ENCODE data around the gene RPA1. TPM values are rescaled to one million over a fixed set of nuclear protein-coding genes. Genes with fewer than 3 reads are reported as not detected.
A peak's percentile ranks its signal among the peaks of the same experiment; 100 is the strongest.

The RPA1 gene
- total and polyA plus RNA-seq, 9 of the 15 experiments (the other 6 are each of a cell fraction or from before 2014, with no cell fraction given) = 25.2 to 125 (median 47.4) TPM

GRCh38 chr17:1829592-1830257 lies at the start of gene RPA1, which contains the start of gene SMYD4 (continued):
- TF ChIP-seq, protein P1, sequence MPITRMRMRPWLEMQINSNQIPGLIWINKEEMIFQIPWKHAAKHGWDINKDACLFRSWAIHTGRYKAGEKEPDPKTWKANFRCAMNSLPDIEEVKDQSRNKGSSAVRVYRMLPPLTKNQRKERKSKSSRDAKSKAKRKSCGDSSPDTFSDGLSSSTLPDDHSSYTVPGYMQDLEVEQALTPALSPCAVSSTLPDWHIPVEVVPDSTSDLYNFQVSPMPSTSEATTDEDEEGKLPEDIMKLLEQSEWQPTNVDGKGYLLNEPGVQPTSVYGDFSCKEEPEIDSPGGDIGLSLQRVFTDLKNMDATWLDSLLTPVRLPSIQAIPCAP (CRISPR knock-in tag; IDR thresholded peaks at IDR 0.05; ENCODE audit: borderline replicate concordance) = no peak
- TF ChIP-seq TAL1 (IDR thresholded peaks at IDR 0.05) (no peak), CTBP1 (IDR thresholded peaks at IDR 0.05; ENCODE audit: borderline replicate concordance) (peak; percentile 96), ELK1 (CRISPR knock-in tag; IDR thresholded peaks at IDR 0.05) (no peak), ELF4 (CRISPR knock-in tag; IDR thresholded peaks at IDR 0.05) (no peak), ZBTB17 (CRISPR knock-in tag; IDR thresholded peaks at IDR 0.05) (no peak), SMAD2 (IDR thresholded peaks at IDR 0.05; ENCODE audit: low read depth, low read length) (no peak), RFX5 (IDR thresholded peaks at IDR 0.05; ENCODE audit: low read depth, low read length) (no peak), SMAD1 (IDR thresholded peaks at IDR 0.05; ENCODE audit: low read depth, low read length, partially characterized antibody) (no peak), SMARCA4 (IDR thresholded peaks at IDR 0.05) (no peak), GTF2E2 (tag; IDR thresholded peaks at IDR 0.05) (no peak), ZNF507 (tag; conservative IDR thresholded peaks at IDR 0.05) (no peak), HMG20B (CRISPR knock-in tag; IDR thresholded peaks at IDR 0.05) (no peak), HMGN3 (IDR thresholded peaks at IDR 0.05; ENCODE audit: borderline replicate concordance, extremely low read depth, insufficient read length, low read depth, low read length) (peak; percentile 44), NFRKB (IDR thresholded peaks at IDR 0.05; ENCODE audit: low read depth) (no peak), NBN (IDR thresholded peaks at IDR 0.05; ENCODE audit: low read depth) (no peak), ZNF133 (CRISPR knock-in tag; IDR thresholded peaks at IDR 0.05) (no peak), HDAC3 (IDR thresholded peaks at IDR 0.05; ENCODE audit: borderline replicate concordance, partially characterized antibody) (no peak), KDM1A (IDR thresholded peaks at IDR 0.05) (peak; percentile 2 to 44; a peak in 1 of 4 replicates), TARDBP (IDR thresholded peaks at IDR 0.05) (peak; percentile 70; the same call in 1 of the 2 replicates), RAD21 (CRISPR knock-in tag; conservative IDR thresholded peaks at IDR 0.05 in 1 of 2, IDR thresholded peaks at IDR 0.05 in 1 of 2) (no peak), KLF16 (IDR thresholded peaks at IDR 0.05) (no peak)
- TF ChIP-seq, protein P2, sequence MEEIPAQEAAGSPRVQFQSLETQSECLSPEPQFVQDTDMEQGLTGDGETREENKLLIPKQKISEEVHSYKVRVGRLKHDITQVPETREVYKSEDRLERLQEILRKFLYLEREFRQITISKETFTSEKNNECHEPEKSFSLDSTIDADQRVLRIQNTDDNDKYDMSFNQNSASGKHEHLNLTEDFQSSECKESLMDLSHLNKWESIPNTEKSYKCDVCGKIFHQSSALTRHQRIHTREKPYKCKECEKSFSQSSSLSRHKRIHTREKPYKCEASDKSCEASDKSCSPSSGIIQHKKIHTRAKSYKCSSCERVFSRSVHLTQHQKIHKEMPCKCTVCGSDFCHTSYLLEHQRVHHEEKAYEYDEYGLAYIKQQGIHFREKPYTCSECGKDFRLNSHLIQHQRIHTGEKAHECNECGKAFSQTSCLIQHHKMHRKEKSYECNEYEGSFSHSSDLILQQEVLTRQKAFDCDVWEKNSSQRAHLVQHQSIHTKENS (CRISPR knock-in tag; IDR thresholded peaks at IDR 0.05) = no peak
- TF ChIP-seq, protein P3, sequence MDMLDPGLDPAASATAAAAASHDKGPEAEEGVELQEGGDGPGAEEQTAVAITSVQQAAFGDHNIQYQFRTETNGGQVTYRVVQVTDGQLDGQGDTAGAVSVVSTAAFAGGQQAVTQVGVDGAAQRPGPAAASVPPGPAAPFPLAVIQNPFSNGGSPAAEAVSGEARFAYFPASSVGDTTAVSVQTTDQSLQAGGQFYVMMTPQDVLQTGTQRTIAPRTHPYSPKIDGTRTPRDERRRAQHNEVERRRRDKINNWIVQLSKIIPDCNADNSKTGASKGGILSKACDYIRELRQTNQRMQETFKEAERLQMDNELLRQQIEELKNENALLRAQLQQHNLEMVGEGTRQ (CRISPR knock-in tag; IDR thresholded peaks at IDR 0.05) = peak; percentile 91
- TF ChIP-seq, protein P4, sequence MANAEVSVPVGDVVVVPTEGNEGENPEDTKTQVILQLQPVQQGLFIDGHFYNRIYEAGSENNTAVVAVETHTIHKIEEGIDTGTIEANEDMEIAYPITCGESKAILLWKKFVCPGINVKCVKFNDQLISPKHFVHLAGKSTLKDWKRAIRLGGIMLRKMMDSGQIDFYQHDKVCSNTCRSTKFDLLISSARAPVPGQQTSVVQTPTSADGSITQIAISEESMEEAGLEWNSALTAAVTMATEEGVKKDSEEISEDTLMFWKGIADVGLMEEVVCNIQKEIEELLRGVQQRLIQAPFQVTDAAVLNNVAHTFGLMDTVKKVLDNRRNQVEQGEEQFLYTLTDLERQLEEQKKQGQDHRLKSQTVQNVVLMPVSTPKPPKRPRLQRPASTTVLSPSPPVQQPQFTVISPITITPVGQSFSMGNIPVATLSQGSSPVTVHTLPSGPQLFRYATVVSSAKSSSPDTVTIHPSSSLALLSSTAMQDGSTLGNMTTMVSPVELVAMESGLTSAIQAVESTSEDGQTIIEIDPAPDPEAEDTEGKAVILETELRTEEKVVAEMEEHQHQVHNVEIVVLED (CRISPR knock-in tag; IDR thresholded peaks at IDR 0.05) = peak; percentile 91
